ENCODE data around the gene ALOX12B. TPM values are rescaled to one million over a fixed set of nuclear protein-coding genes. Genes with fewer than 3 reads are reported as not detected.

Gene ALOX12B
- total RNA-seq = not detected in 2 replicates

GRCh38 chr17:8087075-8087951, at the start of gene ALOX12B:
TSS of gene ALOX12B (minus strand) at chr17:8087716. CDS start at chr17:8087442, 274 bp downstream.

GRCh38 chr17:8123695-8124349, 36.3 kb upstream of the ALOX12B start, which contains the start of gene HES7:
TSS of gene HES7 (minus strand) at chr17:8124106. CDS start at chr17:8124084, 22 bp downstream.

GRCh38 chr17:8117980-8118768, 30.7 kb upstream of the ALOX12B start, which contains the start of gene ALOXE3:
TSS of gene ALOXE3 (minus strand) at chr17:8118514. CDS start at chr17:8117990, 524 bp downstream.

GRCh38 chr17:8038954-8039610, 48.4 kb downstream of the ALOX12B start, which contains the start of gene ALOX15B:
TSS of gene ALOX15B (plus strand) at chr17:8039059. CDS start at chr17:8039156, 97 bp downstream.

Other genes starting within 250 kb of the ALOX12B start
- gene TMEM88, start 232.7 kb downstream of the ALOX12B start, total RNA-seq = 0.18 TPM in 1 of 2 replicates, not detected in the other
- gene NAA38, start 230.2 kb downstream of the ALOX12B start, total RNA-seq = 118 and 152 TPM in 2 replicates
- gene CYB5D1, start 229.7 kb downstream of the ALOX12B start, total RNA-seq = 4.3 and 11.3 TPM in 2 replicates
- gene CHD3, start 198.9 kb downstream of the ALOX12B start, total RNA-seq = 76.4 and 84.2 TPM in 2 replicates
- 3.5 and 29.2 TPM in 2 replicates for gene RNF227, start 171.4 kb downstream of the ALOX12B start, total RNA-seq
- gene KCNAB3, start 157.9 kb downstream of the ALOX12B start, total RNA-seq = 0.58 and 1.2 TPM in 2 replicates
- 68.6 and 81.5 TPM in 2 replicates for gene TRAPPC1, start 155.8 kb downstream of the ALOX12B start, total RNA-seq
- gene CNTROB, start 155.5 kb downstream of the ALOX12B start, total RNA-seq = 30.3 and 35.7 TPM in 2 replicates
- gene GUCY2D, start 85.1 kb downstream of the ALOX12B start, total RNA-seq = 0.89 and 1.4 TPM in 2 replicates
- gene ALOX15B, start 48.7 kb downstream of the ALOX12B start, total RNA-seq = 0.18 and 0.29 TPM in 2 replicates
- gene ALOXE3, start 30.8 kb upstream of the ALOX12B start, total RNA-seq = 0.29 TPM in 1 of 2 replicates, not detected in the other
- gene HES7, start 36.4 kb upstream of the ALOX12B start, total RNA-seq = 2.0 TPM in 1 of 2 replicates, not detected in the other
- gene PER1, start 64.7 kb upstream of the ALOX12B start, total RNA-seq = 30.0 and 52.5 TPM in 2 replicates
- 4.0 and 6.2 TPM in 2 replicates for gene VAMP2, start 75.2 kb upstream of the ALOX12B start, total RNA-seq
- gene TMEM107, start 88.7 kb upstream of the ALOX12B start, total RNA-seq = 45.3 and 62.9 TPM in 2 replicates
- 12.1 and 16.7 TPM in 2 replicates for gene BORCS6, start 102.5 kb upstream of the ALOX12B start, total RNA-seq
- 48.0 and 50.5 TPM in 2 replicates for gene AURKB, start 122.9 kb upstream of the ALOX12B start, total RNA-seq
- 2.3 and 4.0 TPM in 2 replicates for gene CTC1, start 160.3 kb upstream of the ALOX12B start, total RNA-seq
- 45.9 and 77.3 TPM in 2 replicates for gene PFAS, start 161.6 kb upstream of the ALOX12B start, total RNA-seq
- 26.8 and 42.9 TPM in 2 replicates for gene RANGRF, start 201.0 kb upstream of the ALOX12B start, total RNA-seq
- gene SLC25A35, start 207.7 kb upstream of the ALOX12B start, total RNA-seq = 3.0 and 13.5 TPM in 2 replicates
- gene ARHGEF15, start 222.5 kb upstream of the ALOX12B start, total RNA-seq = not detected in 2 replicates

All from myometrial cell (primary cell).